GM19193 (cell line): ENCODE measurements around the gene MYCBP2.

Experiments
- POLR2A ChIP-seq: IDR thresholded peaks from 4 replicates; pipeline ENCODE4 v1.6.1; 2011; ENCODE audit not compliant: insufficient read depth, insufficient read length; ENCODE audit errors: extremely low read depth

Gene MYCBP2

GRCh38 chr13:77350811-77351210 is 23.9 kb upstream of the MYCBP2 start:
- TF ChIP-seq POLR2A, result no peak

GRCh38 chr13:77349365-77349764 is 22.5 kb upstream of the MYCBP2 start:
- TF ChIP-seq POLR2A, result no peak

DNA sequence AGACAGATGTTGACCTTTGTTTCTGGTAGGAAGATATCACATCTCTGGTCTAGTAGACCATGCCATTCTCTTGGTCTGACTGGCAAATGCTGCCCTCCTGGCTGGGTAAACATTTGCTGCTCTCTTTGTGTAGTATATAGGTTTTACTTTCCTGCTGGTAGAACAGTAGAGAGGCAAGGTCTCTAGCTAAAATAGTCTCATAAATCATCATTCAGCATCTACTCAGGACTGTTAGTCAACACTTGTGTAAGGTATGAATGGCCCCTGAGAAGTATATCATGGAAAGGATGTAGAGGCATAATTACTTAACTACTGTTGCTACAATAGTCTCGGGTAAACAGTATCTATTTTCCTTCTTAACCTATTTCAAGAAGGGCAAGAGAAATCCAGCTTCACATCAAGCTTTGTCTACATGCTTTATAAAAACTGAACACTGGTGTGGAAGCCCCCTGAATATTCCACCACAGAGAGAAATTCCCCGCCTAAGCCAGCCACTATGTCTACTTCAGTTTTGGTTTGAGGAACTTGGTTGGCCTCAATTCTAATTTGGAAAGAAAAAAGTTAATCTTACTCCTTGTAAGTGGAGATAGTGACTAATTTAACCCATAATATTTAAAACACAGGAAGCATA is 18.4 kb upstream of the MYCBP2 start:
- TF ChIP-seq POLR2A, result no peak

- TF ChIP-seq POLR2A, result no peak
Observed at GRCh38 chr13:77343841-77344240, 16.9 kb upstream of the MYCBP2 start.

- TF ChIP-seq POLR2A, result no peak
Observed at GRCh38 chr13:77339408-77339807, 12.5 kb upstream of the MYCBP2 start.

DNA sequence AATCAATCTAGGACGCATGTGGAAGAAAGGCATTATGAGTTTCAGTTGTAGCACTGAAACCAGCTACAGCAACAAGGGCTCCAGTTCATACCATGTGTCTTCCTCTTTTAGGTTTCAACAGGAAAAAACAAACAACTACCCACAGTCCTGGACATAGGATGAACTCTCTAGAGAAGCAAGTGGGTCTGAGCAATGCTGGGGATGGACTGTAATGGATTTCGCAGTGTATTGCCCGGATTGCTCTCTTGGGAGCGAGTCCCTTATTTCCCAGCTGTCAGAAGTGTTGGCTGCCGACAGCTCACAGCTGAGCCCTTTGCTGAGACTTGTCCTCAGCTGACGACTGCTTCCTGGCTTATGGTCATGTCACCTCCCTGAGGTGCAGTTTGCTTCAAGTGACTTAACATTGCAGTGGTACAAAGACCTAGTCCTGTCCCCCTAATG is 12.1 kb upstream of the MYCBP2 start:
- TF ChIP-seq POLR2A, result peak; percentile 47

DNA sequence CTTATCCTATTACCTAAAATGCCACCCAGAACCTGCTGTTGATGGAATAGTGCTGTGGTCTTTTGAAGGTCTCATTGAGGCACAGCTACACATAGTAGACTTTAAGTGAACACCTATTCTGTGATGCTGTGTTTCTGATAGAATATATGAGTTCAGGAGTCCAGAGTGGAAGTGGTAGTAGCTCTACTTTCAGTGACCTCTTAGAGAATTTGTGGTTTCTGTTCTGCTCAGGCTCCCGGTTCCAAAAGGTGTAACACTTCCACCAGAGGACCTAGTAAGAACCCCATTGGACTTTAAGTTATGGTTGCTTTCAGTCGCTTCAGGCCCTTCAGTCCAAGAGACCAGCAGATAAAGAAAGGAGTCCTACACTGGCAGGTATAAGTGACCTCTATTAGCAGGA is 11.4 kb upstream of the MYCBP2 start:
- TF ChIP-seq POLR2A, result no peak

GRCh38 chr13:77337159-77337558 is 10.3 kb upstream of the MYCBP2 start:
- no peak for TF ChIP-seq POLR2A

DNA sequence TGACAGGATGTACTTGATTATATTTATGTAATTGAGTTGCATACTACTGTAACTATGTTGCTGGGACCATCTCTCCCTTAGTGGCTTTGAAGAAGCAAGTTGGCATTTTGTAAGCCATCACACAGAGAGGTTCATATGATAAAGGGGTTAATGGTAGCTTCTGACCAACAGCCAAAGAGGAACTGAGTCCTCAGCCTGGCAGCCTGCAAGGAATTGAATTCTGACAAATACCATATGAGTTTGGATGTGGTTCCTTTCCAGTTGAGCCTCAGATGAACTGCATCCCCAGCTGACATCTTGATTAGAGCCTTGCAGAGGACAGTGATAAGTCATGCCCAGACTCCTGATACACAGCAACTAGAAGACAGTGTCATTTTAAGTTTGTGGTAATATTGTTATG is 8.6 kb upstream of the MYCBP2 start:
- TF ChIP-seq POLR2A, result no peak

DNA sequence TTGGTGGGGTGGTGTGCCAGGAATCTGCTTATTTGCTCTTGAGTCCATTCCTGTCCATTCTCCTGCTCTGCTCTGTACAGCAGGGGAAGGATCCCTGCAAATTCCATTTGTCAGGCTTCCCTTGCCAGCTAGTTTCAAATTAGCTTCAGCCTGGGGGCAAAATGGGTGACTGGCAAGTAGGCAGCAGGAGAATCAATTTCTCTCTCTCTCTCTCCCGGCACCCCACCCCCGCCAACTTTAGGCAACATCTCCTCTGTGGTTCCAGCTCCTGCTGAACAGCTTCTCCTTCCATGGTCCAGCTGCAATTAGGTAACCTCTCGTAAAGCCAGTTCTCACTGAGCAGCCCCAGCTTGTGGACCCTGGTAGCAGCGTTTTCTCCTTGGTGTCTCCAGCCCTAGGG is 6.7 kb upstream of the MYCBP2 start:
- TF ChIP-seq POLR2A, result no peak

GRCh38 chr13:77331421-77331820 is 4.5 kb upstream of the MYCBP2 start:
- TF ChIP-seq POLR2A, result no peak

- no peak for TF ChIP-seq POLR2A
Observed at GRCh38 chr13:77329911-77330584, 3.2 kb upstream of the MYCBP2 start.

DNA sequence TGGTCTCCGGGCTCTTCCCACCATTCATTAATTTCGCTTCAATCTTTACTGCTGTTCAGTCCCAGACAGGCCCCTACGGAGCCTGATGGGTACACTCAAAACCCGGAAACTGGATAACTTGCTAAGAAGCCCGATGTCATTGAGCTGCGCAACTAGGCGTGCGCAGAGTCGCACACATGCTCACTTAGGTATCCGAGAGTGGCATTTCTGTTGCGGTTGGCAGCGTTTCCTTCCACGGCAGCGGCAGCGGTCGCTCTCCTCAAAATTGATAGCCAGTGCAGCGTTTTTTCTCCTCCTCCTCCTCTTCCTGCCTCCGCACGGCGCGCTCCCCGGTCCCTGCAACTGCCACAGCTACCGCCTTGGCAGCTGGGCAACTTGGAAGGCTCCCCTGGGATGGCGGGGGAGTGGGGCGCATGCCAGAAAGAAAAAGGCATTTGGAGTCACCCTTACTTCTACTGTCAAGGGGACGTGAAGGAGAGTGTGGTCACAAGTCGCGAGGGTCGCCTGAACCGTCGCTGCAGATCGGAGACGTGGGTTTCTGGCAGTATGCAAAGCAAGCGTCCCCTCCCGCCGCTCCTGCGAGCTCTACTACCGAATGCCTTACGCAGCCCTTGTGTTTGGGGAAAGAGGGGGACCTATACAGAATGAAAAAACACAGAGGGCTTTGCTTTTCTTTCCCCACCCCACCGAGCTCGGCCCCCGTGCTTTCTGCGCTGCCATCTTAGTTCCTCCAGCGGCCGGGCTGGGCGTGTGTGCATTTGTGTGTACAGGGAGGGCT is 2.4 kb upstream of the MYCBP2 start:
- TF ChIP-seq POLR2A, result peak; percentile 72

- no peak for TF ChIP-seq POLR2A
Observed at GRCh38 chr13:77328819-77329132, 1.9 kb upstream of the MYCBP2 start.

GRCh38 chr13:77325371-77325980 is 1.4 kb downstream of the MYCBP2 start:
- no peak for TF ChIP-seq POLR2A

GRCh38 chr13:77323858-77324257 is 3.0 kb downstream of the MYCBP2 start:
- TF ChIP-seq POLR2A, result no peak

- no peak for TF ChIP-seq POLR2A
Observed at GRCh38 chr13:77319536-77319935, 7.4 kb downstream of the MYCBP2 start.

- no peak for TF ChIP-seq POLR2A
Observed at GRCh38 chr13:77318741-77319140, 8.2 kb downstream of the MYCBP2 start.
